ENCODE measurements around the gene RPP40. TPM values are rescaled to one million over a fixed set of nuclear protein-coding genes. Genes with fewer than 3 reads are reported as not detected.

Gene RPP40
- total RNA-seq, 1 experiment from 2014 or later: 30.7 TPM

DNA sequence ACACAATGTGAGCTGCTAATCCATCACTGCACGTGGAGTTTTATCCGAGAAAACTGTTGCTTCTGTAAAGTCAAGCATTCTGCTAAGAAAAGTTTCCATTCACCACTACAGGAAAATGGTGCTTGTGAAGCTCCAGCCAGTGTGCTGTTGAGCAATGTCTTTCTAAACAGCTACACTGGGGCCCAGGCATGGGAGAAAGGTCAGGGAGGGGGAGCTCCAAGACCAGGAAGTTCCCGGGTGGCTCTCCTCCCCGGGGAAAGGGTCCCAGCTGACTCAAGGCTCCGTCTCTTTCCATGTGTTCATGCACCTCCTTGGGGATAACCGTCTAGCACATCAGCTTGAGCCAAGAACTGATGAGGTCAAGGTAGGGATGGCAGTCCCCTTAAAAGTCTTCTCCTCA, 20.5 kb downstream of the RPP40 start:
- Histone ChIP-seq H3K4me1 (ENCODE audit: insufficient read depth, low read length, poor library complexity, severe bottlenecking) (peaks cover 12% of the 10 kb centered on the region), H3K9me3 (ENCODE audit: low read depth, low read length, poor library complexity, severe bottlenecking) (no peaks in the 10 kb centered on the region), H3K4me3 (ENCODE audit: low read depth, low read length, poor library complexity, severe bottlenecking) (no peak overlapping the region), H3K27ac (ENCODE audit: low read depth, low read length, poor library complexity, severe bottlenecking) (no peak overlapping the region), H3K27me3 (replicated peaks; ENCODE audit: insufficient read depth, low read depth, low read length, poor library complexity) (no peaks in the 10 kb centered on the region), H3K36me3 (ENCODE audit: insufficient read depth, low read length, poor library complexity, severe bottlenecking) (no peaks in the 10 kb centered on the region)
- intact Hi-C loops (cut with micrococcal nuclease; ENCODE audit: unreplicated experiment): no loop called here
- TF ChIP-seq EZH2 (IDR thresholded peaks at IDR 0.05; ENCODE audit: borderline replicate concordance, low read depth, low read length, poor library complexity, severe bottlenecking): no peak
- no peak for TF ChIP-seq CTCF (conservative IDR thresholded peaks at IDR 0.05; ENCODE audit: low read depth, low read length)
- ChIA-PET POLR2A (ENCODE audit: low non-redundant PET) (interaction anchor here (0.6 kb wide), 1 partner anchor 278 kb away, joined by 3 read pairs; the partner anchor contains the start of gene FARS2), CTCF (no interaction called here)
- no peak for DNase-seq (ENCODE audit: low spot score)
- BruUV-seq (replicated peaks): no TSS peak

DNA sequence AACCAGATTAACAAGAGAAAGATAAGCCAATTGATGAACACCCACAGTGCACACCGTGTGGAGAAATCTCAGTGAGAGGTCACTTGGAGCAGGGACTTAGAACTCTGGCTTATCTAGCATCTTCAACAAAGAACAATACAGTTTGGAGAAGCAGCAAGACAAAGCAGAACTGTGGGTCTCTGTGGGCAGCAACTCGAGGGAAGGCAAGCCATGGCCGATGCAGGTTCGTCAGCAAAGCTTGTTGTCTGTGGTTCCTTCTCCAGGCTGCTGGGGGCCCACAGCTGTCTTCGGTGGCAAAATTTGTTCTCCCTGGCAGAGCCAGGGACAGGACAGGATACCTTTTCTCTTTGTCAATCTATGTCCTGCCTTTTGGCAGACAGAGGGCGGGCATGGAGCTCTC, 22.1 kb downstream of the RPP40 start:
- H3K4me1 ChIP-seq (ENCODE audit: insufficient read depth, low read length, poor library complexity, severe bottlenecking): peaks cover 12% of the 10 kb centered on the region
- H3K36me3 ChIP-seq (ENCODE audit: insufficient read depth, low read length, poor library complexity, severe bottlenecking): no peaks in the 10 kb centered on the region
- DNase-seq (ENCODE audit: low spot score): no peak
- TF ChIP-seq CTCF (conservative IDR thresholded peaks at IDR 0.05; ENCODE audit: low read depth, low read length) (no peak), EZH2 (IDR thresholded peaks at IDR 0.05; ENCODE audit: borderline replicate concordance, low read depth, low read length, poor library complexity, severe bottlenecking) (no peak)
- H3K27ac ChIP-seq (ENCODE audit: low read depth, low read length, poor library complexity, severe bottlenecking): no peak overlapping the region
- intact Hi-C loops (cut with micrococcal nuclease; ENCODE audit: unreplicated experiment): no loop called here
- ChIA-PET POLR2A (ENCODE audit: low non-redundant PET) (no interaction called here), CTCF (interaction anchor here (0.5 kb wide), 1 partner anchor 936 kb away, joined by 4 read pairs; no protein-coding TSS in a partner anchor)
- BruUV-seq (replicated peaks): no TSS peak
- no peaks in the 10 kb centered on the region for H3K27me3 ChIP-seq (replicated peaks; ENCODE audit: insufficient read depth, low read depth, low read length, poor library complexity)
- no peak overlapping the region for H3K4me3 ChIP-seq (ENCODE audit: low read depth, low read length, poor library complexity, severe bottlenecking)
- peaks cover 4% of the 10 kb centered on the region for H3K9me3 ChIP-seq (ENCODE audit: low read depth, low read length, poor library complexity, severe bottlenecking)

DNA sequence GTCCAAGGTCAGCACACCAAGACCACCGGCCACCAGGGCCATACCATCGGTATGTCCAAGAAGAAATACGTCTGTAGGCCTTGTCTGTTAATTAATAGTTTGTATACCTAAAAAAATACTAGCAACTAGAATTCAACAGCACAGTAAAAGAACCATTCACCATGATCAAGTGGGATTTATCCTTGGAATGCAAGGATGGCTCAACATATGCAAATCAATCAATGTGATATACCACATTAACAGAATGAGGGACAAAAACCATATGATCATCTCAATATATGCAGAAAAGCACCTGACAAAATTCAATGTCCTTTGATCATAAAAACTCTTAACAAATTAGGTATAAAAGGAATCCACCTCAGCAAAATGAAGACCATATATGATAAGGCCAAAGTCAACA, 24.4 kb downstream of the RPP40 start:
- H3K27ac ChIP-seq (ENCODE audit: low read depth, low read length, poor library complexity, severe bottlenecking): no peak overlapping the region

More for the DNA sequence above, 24.4 kb downstream of the RPP40 start:
- ChIA-PET POLR2A (ENCODE audit: low non-redundant PET) (no interaction called here), CTCF (no interaction called here)
- Histone ChIP-seq H3K36me3 (ENCODE audit: insufficient read depth, low read length, poor library complexity, severe bottlenecking) (no peaks in the 10 kb centered on the region), H3K4me1 (ENCODE audit: insufficient read depth, low read length, poor library complexity, severe bottlenecking) (peaks cover 8% of the 10 kb centered on the region), H3K4me3 (ENCODE audit: low read depth, low read length, poor library complexity, severe bottlenecking) (no peak overlapping the region), H3K27me3 (replicated peaks; ENCODE audit: insufficient read depth, low read depth, low read length, poor library complexity) (no peaks in the 10 kb centered on the region), H3K9me3 (ENCODE audit: low read depth, low read length, poor library complexity, severe bottlenecking) (peaks cover 6% of the 10 kb centered on the region)
- TF ChIP-seq CTCF (conservative IDR thresholded peaks at IDR 0.05; ENCODE audit: low read depth, low read length) (no peak), EZH2 (IDR thresholded peaks at IDR 0.05; ENCODE audit: borderline replicate concordance, low read depth, low read length, poor library complexity, severe bottlenecking) (no peak)
- intact Hi-C loops (cut with micrococcal nuclease; ENCODE audit: unreplicated experiment): no loop called here
- BruUV-seq (replicated peaks): no TSS peak
- no peak for DNase-seq (ENCODE audit: low spot score)

Data from A673 (cell line).